Thoracic aorta (tissue), 2 donors: Measurements from ENCODE around the gene SLC25A24. TPM values are rescaled to one million over a fixed set of nuclear protein-coding genes. Genes with fewer than 3 reads are reported as not detected.

Source experiments
- ATAC-seq: fragments of 150-250 bp; one replicate; pipeline ENCODE4 v1.8.0; 2017; ENCODE audit warnings: low read depth; ENCODE audit not compliant: insufficient number of reproducible peaks, low FRiP score
- DNase-seq: peaks from one replicate; pipeline ENCODE4 v3.0.0-alpha.2; 2020; ENCODE audit warnings: low spot score
- H3K27ac ChIP-seq, 2 donors: fragments of 200-600 bp; sonication (generic); 1 replicate in 1 of 2; 2 replicates in 1 of 2; pipeline ENCODE4 v1.5.1; 2016; ENCODE audit warnings: mild to moderate bottlenecking in 2 of 2, moderate library complexity in 2 of 2
- H3K27me3 ChIP-seq: fragments of 200-600 bp; sonication (generic); replicated peaks from 2 replicates; pipeline ENCODE4 v1.6.0; 2016; ENCODE audit warnings: mild to moderate bottlenecking; ENCODE audit not compliant: insufficient read depth
- H3K36me3 ChIP-seq: fragments of 200-600 bp; sonication (generic); one replicate; pipeline ENCODE4 v1.5.1; 2016
- H3K4me1 ChIP-seq, 2 donors: fragments of 200-600 bp; sonication (generic); 1 replicate in 1 of 2; 2 replicates in 1 of 2; pipeline versions ENCODE4 v1.5.1 to v1.6.0; 2016; ENCODE audit warnings: low read depth in 2 of 2, mild to moderate bottlenecking in 1 of 2; ENCODE audit not compliant: control insufficient read depth in 1 of 2
- H3K4me3 ChIP-seq: fragments of 200-600 bp; sonication (generic); 2 replicates; pipeline ENCODE4 v1.5.1; 2016; ENCODE audit warnings: mild to moderate bottlenecking
- H3K9me3 ChIP-seq: fragments of 200-600 bp; sonication (generic); 2 replicates; pipeline ENCODE4 v1.5.1; 2016
- CTCF ChIP-seq: fragments of 200-600 bp; sonication (generic); IDR thresholded peaks from one replicate; pipeline ENCODE4 v1.5.1; 2019; ENCODE audit warnings: antibody characterized with exemption
- total RNA-seq, 2 donors: library from RNA; depleted of rRNA; stranded (reverse); fragments of >200 nt; gene quantifications; one replicate each; pipeline versions ENCODE4 v1.1.0 to v1.2.3, GENCODE V29; 2016

The SLC25A24 gene
- total RNA-seq, 2 donors from 2014 or later: 25.9 to 26.0 TPM

- TF ChIP-seq CTCF: no peak
- ATAC-seq (no peak), DNase-seq (no peak)
- H3K4me3 ChIP-seq: no peak overlapping the region
- H3K4me1 ChIP-seq: peaks cover 0 to 4% of the 10 kb centered on the region in 2 donors
- no peak overlapping the region for H3K27ac ChIP-seq
- H3K9me3 ChIP-seq: no peaks in the 10 kb centered on the region
- H3K36me3 ChIP-seq: no peaks in the 10 kb centered on the region
- no peaks in the 10 kb centered on the region for H3K27me3 ChIP-seq
Measured at GRCh38 chr1:108121358-108122143, 78.6 kb downstream of the SLC25A24 start.

DNA sequence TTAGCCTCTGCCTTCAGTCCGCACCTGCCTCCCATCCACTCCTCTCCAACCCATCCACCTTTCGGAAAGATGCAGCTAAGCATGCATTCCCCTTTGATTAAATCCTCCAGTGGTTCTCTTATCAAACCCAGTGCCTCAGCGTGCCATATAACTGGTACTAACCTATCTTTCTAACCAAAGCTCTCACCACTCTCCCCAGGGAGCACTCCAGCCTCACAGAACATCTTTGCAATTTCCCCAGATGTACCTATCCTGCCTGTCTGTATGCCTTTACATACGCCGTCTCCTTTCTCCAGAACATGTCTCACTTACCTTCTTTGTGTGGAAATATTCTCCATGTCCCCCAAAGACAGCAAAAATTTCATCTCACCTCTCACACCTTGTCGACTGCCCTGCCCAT lies 80.0 kb downstream of the SLC25A24 start:
- Histone ChIP-seq H3K9me3 (no peaks in the 10 kb centered on the region), H3K27me3 (no peaks in the 10 kb centered on the region), H3K27ac (no peak overlapping the region), H3K4me1 (no peaks in the 10 kb centered on the region), H3K36me3 (no peaks in the 10 kb centered on the region), H3K4me3 (no peak overlapping the region)
- TF ChIP-seq CTCF: no peak
- ATAC-seq: no peak
- no peak for DNase-seq

DNA sequence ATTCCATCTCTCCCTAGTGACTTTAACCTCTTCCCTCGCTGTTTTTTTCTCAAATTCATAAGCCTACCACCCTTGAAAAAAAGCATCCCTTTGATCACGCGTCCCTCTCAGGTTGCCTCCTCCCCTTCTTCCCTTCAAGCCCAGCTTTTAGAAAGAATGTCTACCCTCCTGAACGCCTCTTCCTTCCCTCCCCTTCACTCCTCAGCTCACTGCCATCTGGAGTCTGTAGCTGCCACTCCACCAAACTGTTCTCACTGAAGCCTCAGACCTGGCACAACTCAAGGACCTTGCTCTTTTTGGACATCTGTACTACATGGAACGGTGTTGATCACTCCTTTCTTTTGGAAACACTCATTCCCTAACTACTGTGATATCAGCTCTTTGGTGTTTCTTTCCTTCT lies 80.6 kb downstream of the SLC25A24 start:
- ATAC-seq (no peak), DNase-seq (no peak)
- Histone ChIP-seq H3K4me1 (no peaks in the 10 kb centered on the region), H3K9me3 (no peaks in the 10 kb centered on the region), H3K36me3 (no peaks in the 10 kb centered on the region), H3K4me3 (no peak overlapping the region), H3K27me3 (no peaks in the 10 kb centered on the region), H3K27ac (no peak overlapping the region)
- TF ChIP-seq CTCF: no peak

GRCh38 chr1:108117945-108118902 lies 81.9 kb downstream of the SLC25A24 start:
- Histone ChIP-seq H3K27me3 (no peaks in the 10 kb centered on the region), H3K36me3 (no peaks in the 10 kb centered on the region), H3K4me1 (no peaks in the 10 kb centered on the region), H3K4me3 (no peak overlapping the region), H3K9me3 (no peaks in the 10 kb centered on the region), H3K27ac (no peak overlapping the region)
- ATAC-seq: no peak
- DNase-seq: no peak
- no peak for TF ChIP-seq CTCF

- no peaks in the 10 kb centered on the region for H3K27me3 ChIP-seq
- TF ChIP-seq CTCF: no peak
Measured at GRCh38 chr1:108117237-108117636, 82.9 kb downstream of the SLC25A24 start.

More at GRCh38 chr1:108117237-108117636, 82.9 kb downstream of the SLC25A24 start:
- DNase-seq (no peak), ATAC-seq (no peak)
- Histone ChIP-seq H3K27ac (no peak overlapping the region), H3K4me3 (no peak overlapping the region), H3K4me1 (no peaks in the 10 kb centered on the region), H3K36me3 (no peaks in the 10 kb centered on the region), H3K9me3 (no peaks in the 10 kb centered on the region)
